Measurements from ENCODE around the gene PTPRK.

Gene PTPRK

GRCh38 chr6:128343706-128344105 lies 176.7 kb downstream of the PTPRK start:
- TF ChIP-seq NFIC (IDR thresholded peaks at IDR 0.05) (no peak), EGR1 (IDR thresholded peaks at IDR 0.05) (no peak), REST (IDR thresholded peaks at IDR 0.05; ENCODE audit: low read depth) (no peak), YY1 (IDR thresholded peaks at IDR 0.05; ENCODE audit: low read depth) (no peak), CEBPB (IDR thresholded peaks at IDR 0.05) (no peak), TEAD4 (IDR thresholded peaks at IDR 0.05) (no peak)

GRCh38 chr6:128339635-128340450 lies 180.6 kb downstream of the PTPRK start:
- TF ChIP-seq TAF1 (IDR thresholded peaks at IDR 0.05; ENCODE audit: low read depth): no peak
- no peak for TF ChIP-seq TEAD4 (IDR thresholded peaks at IDR 0.05)
- TF ChIP-seq YY1 (IDR thresholded peaks at IDR 0.05; ENCODE audit: low read depth): no peak
- TF ChIP-seq NFIC (IDR thresholded peaks at IDR 0.05): no peak
- no peak for TF ChIP-seq RAD21 (IDR thresholded peaks at IDR 0.05; ENCODE audit: low read depth)
- no peak for TF ChIP-seq EGR1 (IDR thresholded peaks at IDR 0.05)
- no peak for TF ChIP-seq ZBTB7A (IDR thresholded peaks at IDR 0.05; ENCODE audit: low read depth)
- TF ChIP-seq EP300 (IDR thresholded peaks at IDR 0.05; ENCODE audit: borderline replicate concordance): no peak
- no peak for TF ChIP-seq TCF12 (IDR thresholded peaks at IDR 0.05; ENCODE audit: low read depth)

- TF ChIP-seq FOXM1 (IDR thresholded peaks at IDR 0.05; ENCODE audit: borderline replicate concordance, low read depth): no peak
- TF ChIP-seq TCF12 (IDR thresholded peaks at IDR 0.05; ENCODE audit: low read depth): no peak
- no peak for TF ChIP-seq CREB1 (IDR thresholded peaks at IDR 0.05; ENCODE audit: low read depth)
- TF ChIP-seq RAD21 (IDR thresholded peaks at IDR 0.05; ENCODE audit: low read depth): no peak
- TF ChIP-seq EP300 (IDR thresholded peaks at IDR 0.05; ENCODE audit: borderline replicate concordance): no peak
- no peak for TF ChIP-seq MAX (IDR thresholded peaks at IDR 0.05)
- TF ChIP-seq ZBTB7A (IDR thresholded peaks at IDR 0.05; ENCODE audit: low read depth): no peak
- no peak for TF ChIP-seq EGR1 (IDR thresholded peaks at IDR 0.05)
- TF ChIP-seq NFIC (IDR thresholded peaks at IDR 0.05): no peak
Measured at GRCh38 chr6:128337619-128338018, 182.8 kb downstream of the PTPRK start.

- TF ChIP-seq ZBTB7A (IDR thresholded peaks at IDR 0.05; ENCODE audit: low read depth): no peak
- no peak for TF ChIP-seq CEBPB (IDR thresholded peaks at IDR 0.05)
Measured at GRCh38 chr6:128336436-128337095, 183.8 kb downstream of the PTPRK start.

- no peak for TF ChIP-seq ZBTB7A (IDR thresholded peaks at IDR 0.05; ENCODE audit: low read depth)
- TF ChIP-seq RAD21 (IDR thresholded peaks at IDR 0.05; ENCODE audit: low read depth): no peak
- no peak for TF ChIP-seq REST (IDR thresholded peaks at IDR 0.05; ENCODE audit: low read depth)
- no peak for TF ChIP-seq MAX (IDR thresholded peaks at IDR 0.05)
- no peak for TF ChIP-seq TCF12 (IDR thresholded peaks at IDR 0.05; ENCODE audit: low read depth)
- TF ChIP-seq USF1 (IDR thresholded peaks at IDR 0.05): no peak
- no peak for TF ChIP-seq CEBPB (IDR thresholded peaks at IDR 0.05)
- no peak for TF ChIP-seq TEAD4 (IDR thresholded peaks at IDR 0.05)
- TF ChIP-seq EP300 (IDR thresholded peaks at IDR 0.05; ENCODE audit: borderline replicate concordance): no peak
- TF ChIP-seq YY1 (IDR thresholded peaks at IDR 0.05; ENCODE audit: low read depth): no peak
- TF ChIP-seq FOXM1 (IDR thresholded peaks at IDR 0.05; ENCODE audit: borderline replicate concordance, low read depth): no peak
- TF ChIP-seq NFIC (IDR thresholded peaks at IDR 0.05): no peak
- TF ChIP-seq TAF1 (IDR thresholded peaks at IDR 0.05; ENCODE audit: low read depth): no peak
- no peak for TF ChIP-seq CREB1 (IDR thresholded peaks at IDR 0.05; ENCODE audit: low read depth)
- no peak for TF ChIP-seq EGR1 (IDR thresholded peaks at IDR 0.05)
Measured at GRCh38 chr6:128335963-128336362, 184.4 kb downstream of the PTPRK start.

- TF ChIP-seq TEAD4 (IDR thresholded peaks at IDR 0.05) (no peak), YY1 (IDR thresholded peaks at IDR 0.05; ENCODE audit: low read depth) (no peak), ZBTB7A (IDR thresholded peaks at IDR 0.05; ENCODE audit: low read depth) (no peak), TCF12 (IDR thresholded peaks at IDR 0.05; ENCODE audit: low read depth) (no peak), REST (IDR thresholded peaks at IDR 0.05; ENCODE audit: low read depth) (no peak), TAF1 (IDR thresholded peaks at IDR 0.05; ENCODE audit: low read depth) (no peak), USF1 (IDR thresholded peaks at IDR 0.05) (no peak), CEBPB (IDR thresholded peaks at IDR 0.05) (no peak), EGR1 (IDR thresholded peaks at IDR 0.05) (no peak), CREB1 (IDR thresholded peaks at IDR 0.05; ENCODE audit: low read depth) (no peak), FOXM1 (IDR thresholded peaks at IDR 0.05; ENCODE audit: borderline replicate concordance, low read depth) (no peak)
Measured at GRCh38 chr6:128333581-128334223, 186.7 kb downstream of the PTPRK start.

All from Ishikawa (cell line).